SU-DHL-6 (cell line): ENCODE measurements around the gene RNF123.

ENCODE experiments used
- H2AFZ ChIP-seq: fragments of 200-600 bp; sonication (generic); 2 replicates; pipeline ENCODE4 v1.6.1; 2014; ENCODE audit warnings: low read depth, mild to moderate bottlenecking, moderate library complexity, mixed read lengths, antibody characterized with exemption, low read length; ENCODE audit not compliant: severe bottlenecking
- H3F3A ChIP-seq: fragments of 200-600 bp; shearing (Covaris generic); 2 replicates; pipeline ENCODE4 v1.6.0; 2016; ENCODE audit warnings: antibody characterized with exemption, mild to moderate bottlenecking; ENCODE audit not compliant: insufficient read depth
- H3K27ac ChIP-seq: fragments of 200-600 bp; sonication (generic); 2 replicates; pipeline ENCODE4 v1.5.1; 2016; ENCODE audit warnings: low read depth, mild to moderate bottlenecking, low read length, moderate library complexity, mixed read lengths
- H3K27me3 ChIP-seq: fragments of 200-600 bp; sonication (generic), shearing (Covaris generic); 2 replicates; pipeline ENCODE4 v1.6.0; 2014; ENCODE audit warnings: mild to moderate bottlenecking, low read length
- H3K36me3 ChIP-seq: fragments of 200-600 bp; sonication (generic); 2 replicates; pipeline ENCODE4 v1.6.1; 2014; ENCODE audit warnings: mild to moderate bottlenecking, low read length, mixed read lengths
- H3K4me2 ChIP-seq: fragments of 300-600, 200-600 bp; shearing (Covaris generic), sonication (generic); 2 replicates; pipeline ENCODE4 v1.6.0; 2014; ENCODE audit warnings: low read length, low read depth, mild to moderate bottlenecking; ENCODE audit not compliant: poor library complexity, severe bottlenecking
- H3K4me3 ChIP-seq: fragments of 200-600 bp; sonication (generic); 2 replicates; pipeline ENCODE4 v1.5.1; 2014; ENCODE audit warnings: antibody characterized with exemption, low read length, mild to moderate bottlenecking, mixed read lengths; ENCODE audit not compliant: insufficient read depth, poor library complexity, severe bottlenecking
- H3K79me2 ChIP-seq: fragments of 200-600 bp; sonication (generic); 2 replicates; pipeline ENCODE4 v1.6.1; 2014; ENCODE audit warnings: mild to moderate bottlenecking, low read length, moderate library complexity; ENCODE audit not compliant: insufficient read depth
- H3K9ac ChIP-seq: fragments of 200-600 bp; sonication (generic); 2 replicates; pipeline ENCODE4 v1.7.0; 2014; ENCODE audit warnings: mild to moderate bottlenecking, low read length
- H3K9me2 ChIP-seq: fragments of 200-600 bp; sonication (generic); replicated peaks from 2 replicates; pipeline ENCODE4 v1.6.1; 2014; ENCODE audit warnings: low read length; ENCODE audit not compliant: insufficient read depth
- H3K9me3 ChIP-seq: fragments of 200-600 bp; sonication (generic); 2 replicates; pipeline ENCODE4 v1.6.1; 2014; ENCODE audit warnings: low read length, mixed read lengths; ENCODE audit not compliant: insufficient read depth
- H4K20me1 ChIP-seq: fragments of 200-600 bp; sonication (generic); 2 replicates; pipeline ENCODE4 v1.6.1; 2014; ENCODE audit warnings: low read depth, mild to moderate bottlenecking, antibody characterized with exemption, low read length, moderate library complexity, mixed read lengths
- CTCF ChIP-seq: fragments of 200-600 bp; sonication (generic); IDR thresholded peaks from one replicate; pipeline ENCODE4 v1.5.1; 2017; ENCODE audit warnings: antibody characterized with exemption, mild to moderate bottlenecking, low read length, moderate library complexity; ENCODE audit not compliant: insufficient read depth, poor library complexity, severe bottlenecking
- EZH2phosphoT487 ChIP-seq: fragments of 200-600 bp; sonication (generic), shearing (Covaris generic); conservative IDR thresholded peaks from 2 replicates; pipeline ENCODE4 v1.6.1; 2018; ENCODE audit warnings: mild to moderate bottlenecking, antibody characterized with exemption, low read length, moderate library complexity, mixed read lengths

Gene RNF123

DNA sequence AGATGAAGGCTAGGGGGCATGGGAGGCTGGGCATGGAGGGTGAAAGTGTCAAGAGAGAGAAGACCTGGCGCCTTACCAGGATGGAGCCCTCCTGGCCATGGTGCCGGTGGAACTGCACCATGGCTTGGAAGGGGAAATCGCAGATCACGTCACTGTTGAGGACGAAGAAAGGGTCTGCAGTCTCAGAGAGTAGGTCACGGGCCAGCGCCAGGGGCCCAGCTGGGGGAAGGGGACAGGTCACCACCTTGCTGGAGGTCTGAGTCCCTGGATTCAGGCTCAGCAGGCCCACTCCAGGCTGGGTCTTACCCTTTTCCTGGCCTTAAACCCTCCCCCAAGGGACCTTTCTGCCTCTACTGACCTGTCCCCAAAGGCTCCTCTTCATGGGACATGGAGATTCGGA lies 33.5 kb downstream of the RNF123 start:
- H3K9me3 ChIP-seq = no peaks in the 10 kb centered on the region
- no peaks in the 10 kb centered on the region for H4K20me1 ChIP-seq
- peak overlapping the region; percentile 70 for H3K4me2 ChIP-seq
- H3K27me3 ChIP-seq = no peaks in the 10 kb centered on the region
- no peaks in the 10 kb centered on the region for H3K36me3 ChIP-seq
- peak overlapping the region; percentile 70 for H3K27ac ChIP-seq
- H3K9me2 ChIP-seq = no peaks in the 10 kb centered on the region
- peaks cover 18% of the 10 kb centered on the region for H3F3A ChIP-seq
- H3K79me2 ChIP-seq = 0 out of 2 replicates have a peak, but pooled peaks cover 3% of the 10 kb centered on the region
- no peak for TF ChIP-seq CTCF
- TF ChIP-seq EZH2phosphoT487 = no peak
- H3K9ac ChIP-seq = peak overlapping the region; percentile 100
- H2AFZ ChIP-seq = no peak overlapping the region
- peak overlapping the region; percentile 96 for H3K4me3 ChIP-seq

GRCh38 chr3:49723296-49723627 lies 33.9 kb downstream of the RNF123 start:
- no peak overlapping the region for H2AFZ ChIP-seq

DNA sequence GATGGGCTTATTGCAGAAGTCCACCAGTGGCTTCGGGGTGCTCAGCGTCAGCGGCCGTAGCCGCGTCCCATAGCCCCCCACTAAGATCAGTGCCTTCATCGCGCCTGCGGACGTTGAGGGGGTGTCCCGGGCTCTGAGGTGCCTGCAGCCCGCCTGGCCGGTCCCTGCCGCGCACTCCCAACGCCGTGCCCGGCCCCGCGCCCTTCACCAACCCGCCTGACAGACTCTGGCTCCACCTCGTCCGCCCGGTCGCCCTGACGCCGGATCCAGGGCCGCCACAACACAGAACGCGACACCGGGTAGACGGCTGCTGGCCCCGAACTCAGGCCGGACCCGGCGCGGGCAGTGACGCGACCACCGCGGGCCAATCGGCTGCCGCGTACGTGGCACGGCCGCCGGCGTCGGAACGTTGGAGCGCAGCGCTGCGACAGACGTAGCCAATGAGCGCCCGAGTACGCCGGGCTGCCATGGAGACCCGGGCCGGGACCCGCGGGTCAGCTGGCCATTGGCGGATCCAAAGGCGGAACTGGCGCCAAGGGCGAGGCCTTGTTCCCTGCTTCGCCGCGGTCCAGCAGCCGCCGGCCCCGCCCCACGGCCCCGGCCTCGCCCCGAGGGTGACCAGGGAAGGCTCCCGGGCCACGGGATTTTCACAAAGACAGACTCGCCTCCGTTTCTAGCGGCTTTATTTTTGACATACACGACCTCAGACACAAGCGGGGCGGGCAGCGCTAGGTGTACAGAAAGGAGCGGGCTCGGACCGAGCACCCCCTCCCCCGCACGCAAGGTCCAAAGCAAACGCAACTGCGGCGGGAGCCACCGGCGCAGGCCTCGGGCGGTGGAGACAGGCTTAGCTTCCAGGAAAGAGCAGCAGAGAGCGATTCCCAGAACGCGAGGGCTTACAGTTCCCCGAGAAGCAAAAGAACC lies 34.5 kb downstream of the RNF123 start, which contains the start of gene GMPPB:
Gene GMPPB (minus strand): TSS at position 324 of the 924 bp plus-strand sequence. CDS start 225 bp downstream, at position 99.
- Histone ChIP-seq H3K27ac (peak within 1 kb of the TSS; percentile 79), H3F3A (peaks cover 18% of the 10 kb centered on the region), H3K9ac (peak within 1 kb of the TSS; percentile 100), H4K20me1 (no peaks in the 10 kb centered on the region), H3K9me2 (no peaks in the 10 kb centered on the region), H3K9me3 (no peaks in the 10 kb centered on the region), H3K36me3 (no peaks in the 10 kb centered on the region), H3K4me2 (peak within 1 kb of the TSS; percentile 99), H3K4me3 (peak within 1 kb of the TSS; percentile 96), H3K27me3 (no peaks in the 10 kb centered on the region), H2AFZ (peak within 1 kb of the TSS; percentile 89), H3K79me2 (0 out of 2 replicates have a peak, but pooled peaks cover 3% of the 10 kb centered on the region)
- TF ChIP-seq CTCF (no peak), EZH2phosphoT487 (no peak)

More at GRCh38 chr3:49723296-49723627, 33.9 kb downstream of the RNF123 start:
- Histone ChIP-seq H3K9me3 (no peaks in the 10 kb centered on the region), H3K36me3 (no peaks in the 10 kb centered on the region), H4K20me1 (no peaks in the 10 kb centered on the region), H3K9ac (peak overlapping the region; percentile 100), H3K27me3 (no peaks in the 10 kb centered on the region), H3K79me2 (0 out of 2 replicates have a peak, but pooled peaks cover 3% of the 10 kb centered on the region), H3K9me2 (no peaks in the 10 kb centered on the region), H3F3A (peaks cover 18% of the 10 kb centered on the region), H3K27ac (peak overlapping the region; percentile 70), H3K4me3 (peak overlapping the region; percentile 96), H3K4me2 (peak overlapping the region; percentile 70)
- TF ChIP-seq EZH2phosphoT487 (no peak), CTCF (no peak)
